22Rv1 (cell line): ENCODE results near the gene DNAH3.
"Not testable (repeated sequence)": the region's sequence is repeated elsewhere in the genome, so short reads cannot be mapped to it uniquely, and the experiment has no call there.

Experiments
- CTCF ChIP-seq: fragments of 450-650 bp; IDR thresholded peaks from 2 replicates; pipeline ENCODE4 v1.5.1; 2017; ENCODE audit warnings: mild to moderate bottlenecking
- ZFX ChIP-seq: fragments of 450-650 bp; IDR thresholded peaks from 2 replicates; pipeline ENCODE4 v1.6.1; 2017; ENCODE audit warnings: antibody characterized with exemption, borderline replicate concordance

DNA sequence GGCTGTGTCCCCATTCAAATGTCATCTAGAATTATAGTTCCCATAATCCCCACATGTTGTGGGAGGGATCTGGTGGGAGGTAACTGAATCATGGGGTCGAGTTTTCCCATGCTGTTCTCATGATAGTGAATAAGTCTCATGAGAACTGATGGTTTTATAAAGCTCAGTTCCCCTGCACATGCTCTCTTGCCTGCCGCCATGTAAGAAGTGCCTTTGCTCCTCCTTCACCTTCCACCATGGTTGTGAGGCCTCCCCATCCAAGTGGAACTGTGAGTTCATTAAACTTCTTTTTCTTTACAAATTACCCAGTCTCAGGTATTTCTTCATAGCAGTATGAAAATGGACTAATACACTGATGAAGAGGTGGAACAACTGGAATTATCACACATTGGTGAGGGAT is 55.9 kb downstream of the DNAH3 start:
- not testable (repeated sequence) for TF ChIP-seq CTCF, ZFX
